Measurements from ENCODE around the gene MTHFD1L.
A peak's percentile ranks its signal among the peaks of the same experiment; 100 is the strongest.

The MTHFD1L gene

DNA sequence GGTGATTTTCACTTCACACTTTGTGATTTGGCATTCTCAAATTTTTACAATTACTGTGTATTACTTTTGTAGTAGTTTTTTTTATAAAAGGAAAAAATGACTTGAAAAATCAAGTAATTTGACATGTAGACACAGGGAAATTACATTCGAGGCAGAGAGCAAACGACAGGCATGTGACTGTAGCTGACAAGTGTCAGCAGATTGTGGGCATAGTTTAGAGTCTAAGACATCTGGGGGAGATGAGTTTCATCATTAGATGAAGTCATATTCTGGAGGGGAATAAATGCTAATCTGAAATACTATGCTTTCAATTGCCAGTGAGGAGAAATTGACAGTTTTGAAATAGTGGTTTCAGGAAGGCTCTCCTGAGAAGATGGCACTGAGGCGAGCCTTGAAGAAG, 126.0 kb downstream of the MTHFD1L start:
- no peak for DNase-seq (ENCODE audit: low read depth)

DNA sequence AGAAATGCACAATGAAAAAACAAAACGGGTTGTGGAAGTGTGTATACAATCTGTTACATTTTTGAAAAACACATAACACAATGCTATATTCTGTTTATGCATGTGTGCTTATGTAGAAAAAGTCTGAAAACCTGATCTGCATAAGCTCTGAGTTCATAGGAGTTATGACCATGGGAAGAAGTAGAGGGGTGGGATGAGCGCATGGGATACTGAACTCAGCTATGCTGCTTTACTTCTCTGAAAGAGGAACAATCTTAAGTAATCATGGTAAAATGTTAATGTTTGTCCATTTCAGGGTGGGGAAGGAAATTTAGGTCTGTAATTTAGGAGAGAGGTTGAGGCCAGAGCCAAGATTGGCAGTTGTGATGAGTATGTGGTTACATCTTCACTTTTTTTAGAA, 126.8 kb downstream of the MTHFD1L start:
- DNase-seq (ENCODE audit: low read depth): no peak

DNA sequence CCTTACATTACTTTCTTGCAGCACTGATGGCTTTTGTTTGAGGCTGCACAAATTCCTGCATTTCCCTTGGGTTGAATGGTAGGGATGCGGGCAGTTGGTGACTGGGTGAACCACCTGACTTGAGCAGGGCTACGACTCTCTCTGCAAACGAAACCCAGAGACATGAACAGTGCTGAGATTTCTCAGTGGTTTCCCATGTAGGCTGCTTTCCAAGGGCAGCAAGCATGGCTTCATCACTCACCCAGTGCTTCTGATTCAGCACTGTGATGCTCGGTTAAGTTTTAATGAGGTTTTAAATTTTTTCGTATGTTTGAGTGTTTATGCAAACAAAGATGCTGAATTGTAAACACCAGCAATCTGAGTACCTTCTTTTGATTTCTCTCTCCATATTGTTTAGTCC, 127.2 kb downstream of the MTHFD1L start:
- peak; percentile 34 for DNase-seq (ENCODE audit: low read depth)

DNA sequence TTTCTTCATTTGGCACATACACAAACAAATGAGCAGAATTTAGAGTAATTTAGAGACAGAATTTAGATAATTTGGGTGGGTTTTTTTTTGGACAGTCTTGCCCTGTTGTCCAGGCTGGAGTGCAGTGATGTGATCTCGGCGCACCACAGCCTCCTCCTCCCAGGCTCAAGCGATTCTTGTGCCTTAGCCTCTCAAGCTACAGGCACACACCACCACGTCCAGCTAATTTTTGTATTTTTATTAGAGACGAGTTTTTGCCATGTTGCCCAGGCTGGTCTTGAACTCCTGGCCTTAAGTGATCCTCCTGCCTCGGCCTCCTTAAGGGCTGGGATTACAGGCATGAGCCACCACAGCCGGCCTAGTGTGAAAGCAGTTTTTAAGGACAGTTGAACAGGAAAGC, 127.8 kb downstream of the MTHFD1L start:
- no peak for DNase-seq (ENCODE audit: low read depth)

DNA sequence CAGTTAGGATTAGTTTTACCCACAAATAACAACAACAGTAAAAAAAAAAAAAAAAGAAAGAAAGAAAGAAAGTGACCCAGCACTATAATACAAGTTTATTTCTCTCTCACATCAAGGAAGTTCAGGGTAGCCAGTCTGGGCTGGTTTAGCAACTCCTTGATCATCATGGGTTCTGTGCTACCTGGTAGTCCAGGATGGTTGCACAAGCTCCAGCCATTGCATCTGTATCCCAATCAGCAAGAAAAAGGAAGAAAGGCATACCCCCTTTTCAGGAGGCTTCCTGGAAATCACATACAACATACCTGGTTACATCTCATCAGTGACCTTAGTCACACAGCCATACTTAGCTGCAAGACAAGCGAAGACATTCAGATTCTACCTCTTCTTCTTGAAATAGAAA, 128.5 kb downstream of the MTHFD1L start:
- no peak for DNase-seq (ENCODE audit: low read depth)

DNA sequence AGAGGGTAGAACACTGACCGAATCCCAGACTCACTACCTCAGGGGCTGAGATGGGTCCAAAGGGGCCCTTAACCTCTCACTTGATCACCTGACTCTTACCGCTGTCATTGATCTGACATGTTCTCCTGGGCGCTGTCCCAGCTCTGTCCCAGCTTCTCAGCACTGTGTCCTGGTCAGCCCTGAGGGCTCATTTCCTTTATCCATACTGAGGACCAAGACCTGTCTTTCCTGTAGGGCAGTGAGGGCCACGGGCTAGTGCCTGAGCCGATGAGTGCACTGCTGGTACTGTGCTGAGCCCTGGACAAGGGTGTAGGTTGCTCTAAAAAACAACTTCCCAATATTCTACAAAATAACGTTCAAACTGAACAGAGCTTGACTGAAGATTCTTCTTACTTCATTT, 131.5 kb downstream of the MTHFD1L start:
- DNase-seq (ENCODE audit: low read depth): no peak

DNA sequence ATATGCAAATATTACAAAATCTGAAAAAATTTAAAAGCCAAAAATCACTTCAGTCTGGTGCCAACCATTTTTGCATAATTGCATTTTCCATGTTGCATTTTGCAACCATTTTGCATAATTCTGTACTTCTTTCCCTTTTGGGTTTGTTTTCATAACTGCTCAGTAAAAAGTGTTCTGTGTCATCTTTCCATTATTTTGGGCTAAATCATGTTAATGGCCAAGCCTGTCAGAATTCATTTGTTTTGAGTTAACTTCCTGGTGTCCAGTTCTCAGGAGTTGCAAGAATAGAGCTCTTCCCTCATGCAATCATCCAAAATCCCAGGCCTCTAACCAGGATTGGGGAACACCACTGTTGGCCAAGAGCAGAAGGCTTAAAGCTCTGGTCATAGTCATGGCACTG, 133.6 kb downstream of the MTHFD1L start:
- peak; percentile 79 for DNase-seq (ENCODE audit: low read depth)

DNA sequence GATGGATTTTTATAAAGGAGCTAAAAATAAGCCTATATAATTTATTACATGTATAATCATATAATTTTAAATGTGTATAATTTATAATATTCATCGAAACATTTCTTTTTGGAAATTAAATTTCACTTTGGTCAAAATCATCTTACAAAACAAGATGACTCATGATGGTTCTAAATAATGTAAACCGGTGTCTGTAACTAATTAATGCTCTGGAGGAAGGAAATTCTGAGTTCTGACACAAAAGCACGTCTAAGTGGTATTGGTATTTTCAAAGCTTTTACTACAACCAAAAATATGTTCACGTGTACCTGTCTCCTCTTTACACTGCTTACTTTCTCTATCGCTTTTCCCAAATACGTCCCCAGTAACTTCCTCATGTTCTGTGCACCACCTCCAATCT, 134.1 kb downstream of the MTHFD1L start:
- DNase-seq (ENCODE audit: low read depth): no peak

DNA sequence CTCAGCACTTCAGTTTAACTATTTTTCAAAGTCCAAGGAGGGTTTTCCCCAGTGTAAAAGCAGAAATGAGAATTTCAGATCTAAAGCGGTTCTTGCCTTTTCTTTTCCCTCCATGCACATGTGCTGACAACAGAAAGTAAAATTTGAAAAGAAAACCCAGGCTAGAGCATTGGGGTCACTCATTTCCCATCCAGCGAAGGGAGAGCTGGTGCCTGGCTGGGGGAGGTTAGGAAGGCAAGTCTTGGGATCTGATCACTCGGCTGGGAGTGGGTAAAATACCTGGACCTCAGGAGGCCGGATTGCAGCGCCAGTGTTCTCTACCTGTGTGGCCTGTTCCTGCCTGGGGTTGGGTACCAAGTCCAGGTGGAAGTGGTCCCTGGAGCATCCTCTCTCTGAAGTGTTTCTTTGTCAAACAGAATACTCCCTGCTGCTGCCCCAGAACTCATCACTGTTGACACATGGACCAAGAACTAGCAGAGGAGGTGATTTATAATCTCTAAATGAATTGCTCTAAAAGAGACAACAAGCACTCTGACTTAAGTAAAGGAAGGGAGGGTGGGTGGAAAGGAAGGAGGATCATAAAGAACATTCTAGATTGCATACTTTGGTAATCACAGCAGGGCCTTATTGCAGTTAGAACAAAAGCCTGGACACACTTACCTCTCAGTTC, 136.0 kb downstream of the MTHFD1L start:
- DNase-seq (ENCODE audit: low read depth): no peak

DNA sequence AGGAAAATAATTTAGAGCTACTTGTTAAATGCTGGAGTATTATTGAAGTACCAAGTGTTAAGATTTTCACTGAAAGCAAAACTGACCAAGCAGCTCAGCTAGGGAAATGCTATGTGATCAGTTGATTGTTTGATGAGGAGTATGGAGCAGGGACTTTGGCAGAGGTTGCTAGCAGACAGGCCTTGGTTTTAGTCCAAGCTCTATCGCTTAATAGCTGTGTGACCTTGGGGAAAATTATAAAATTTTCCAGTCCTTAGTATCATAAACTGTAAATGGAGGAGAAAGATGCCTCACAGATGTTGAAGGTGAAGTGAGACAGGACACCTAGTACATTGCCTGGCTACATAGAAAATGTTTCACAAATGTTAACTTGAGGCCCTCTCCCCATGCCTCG, 136.6 kb downstream of the MTHFD1L start:
- DNase-seq (ENCODE audit: low read depth): no peak

DNA sequence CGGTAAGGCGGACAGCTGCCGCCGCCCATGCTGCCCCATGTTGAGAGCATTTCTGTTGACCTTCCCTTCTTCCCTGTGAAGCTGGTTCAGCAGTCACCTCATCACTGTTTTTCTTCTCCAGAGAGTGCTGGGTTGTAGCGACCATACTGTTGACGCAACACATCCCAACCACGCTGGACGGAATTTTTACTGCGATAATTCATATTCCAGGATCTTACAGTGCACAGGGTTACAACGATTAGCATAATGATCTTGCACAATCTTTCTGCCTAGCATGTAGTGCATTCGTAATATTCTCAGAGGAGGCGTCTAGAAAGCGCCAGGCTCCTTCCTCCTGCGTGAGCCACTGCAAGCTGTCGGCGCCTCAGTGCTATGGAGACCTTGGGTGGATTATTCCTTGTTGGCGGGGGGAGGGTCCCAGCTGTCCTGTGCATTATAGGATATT, 137.0 kb downstream of the MTHFD1L start:
- DNase-seq (ENCODE audit: low read depth): no peak

DNA sequence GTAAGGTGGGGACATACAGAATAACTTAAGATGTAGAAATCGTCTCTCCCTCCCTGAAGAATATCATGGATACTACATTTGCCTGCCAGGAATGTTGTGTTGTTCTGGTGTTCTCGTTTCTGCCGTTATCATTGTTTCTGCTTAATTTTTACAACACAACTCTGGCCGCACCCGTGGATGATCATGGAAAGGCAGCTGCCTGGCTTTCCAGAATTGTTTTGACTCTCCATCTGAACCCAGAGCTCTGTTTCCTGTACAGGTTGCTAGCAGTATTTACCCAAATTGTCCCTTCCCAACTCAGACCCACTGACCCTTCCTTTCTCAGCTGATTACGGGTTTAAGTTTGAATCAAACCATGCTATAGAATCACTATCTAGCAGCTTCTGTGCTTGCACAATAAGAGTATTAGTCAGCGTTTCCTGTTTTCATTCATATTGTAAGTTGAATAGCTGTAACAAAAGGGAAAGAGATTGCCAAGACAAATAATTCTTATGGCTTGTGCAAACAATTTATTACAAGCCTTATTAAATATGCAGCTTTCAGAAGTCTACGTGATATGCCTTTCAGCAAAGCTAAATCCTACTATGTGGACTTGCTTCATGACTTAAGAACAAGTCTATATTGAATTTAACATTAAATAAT, 139.0 kb downstream of the MTHFD1L start:
- peak; percentile 83 for DNase-seq (ENCODE audit: low read depth)

DNA sequence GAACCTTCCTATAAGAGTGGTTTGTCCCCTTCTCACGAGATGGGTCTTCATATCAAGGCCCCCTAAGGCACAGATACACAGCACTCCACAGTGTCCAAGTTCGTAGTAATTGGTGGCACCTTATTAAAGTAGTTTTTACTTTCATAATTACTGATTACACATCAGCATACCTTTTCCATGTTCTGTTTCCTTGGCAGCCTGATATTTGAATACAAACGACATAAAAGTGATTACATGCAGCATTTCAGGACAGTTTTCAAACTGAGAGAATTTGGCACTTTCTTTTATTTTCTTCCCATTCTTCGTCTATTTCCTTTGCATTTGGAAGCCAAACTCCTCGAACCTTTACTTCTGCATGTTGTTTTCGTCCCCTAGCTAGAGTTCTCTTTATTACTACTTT, 139.7 kb downstream of the MTHFD1L start:
- no peak for DNase-seq (ENCODE audit: low read depth)

DNA sequence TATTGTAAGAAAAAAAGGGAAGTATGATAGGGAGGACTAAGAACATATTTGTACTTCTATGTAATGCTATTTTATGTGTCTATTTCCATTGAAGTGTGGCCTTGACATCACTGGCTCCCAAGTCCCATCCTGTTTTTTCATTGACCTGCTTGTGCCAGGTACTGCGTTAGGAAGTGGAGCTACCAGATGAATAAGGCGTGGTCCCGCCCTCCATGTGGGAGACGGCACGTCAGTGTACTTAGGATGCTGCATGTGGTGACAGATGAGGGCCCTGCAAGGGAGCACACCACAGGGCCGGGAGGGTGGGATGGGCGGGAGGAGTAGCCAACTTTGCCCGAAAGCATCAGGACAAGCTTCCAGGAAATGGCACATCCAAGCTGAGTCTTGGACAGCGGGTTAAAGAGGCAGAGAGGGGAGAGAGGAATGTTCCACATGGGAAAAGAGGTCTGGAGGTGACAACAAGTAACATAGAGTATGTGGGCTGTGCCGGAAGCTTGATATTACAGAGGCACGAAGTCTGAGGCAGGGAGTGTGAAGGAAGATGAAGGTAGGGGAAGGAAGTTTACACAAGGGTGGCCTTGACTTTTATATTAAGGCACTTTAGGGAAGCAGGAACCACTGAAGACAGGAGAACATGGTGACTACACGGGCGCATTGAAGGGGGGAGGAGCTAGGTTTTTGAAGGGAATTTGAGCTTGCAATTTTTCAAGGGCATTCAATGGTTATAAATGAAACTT, 140.6 kb downstream of the MTHFD1L start:
- no peak for DNase-seq (ENCODE audit: low read depth)

DNA sequence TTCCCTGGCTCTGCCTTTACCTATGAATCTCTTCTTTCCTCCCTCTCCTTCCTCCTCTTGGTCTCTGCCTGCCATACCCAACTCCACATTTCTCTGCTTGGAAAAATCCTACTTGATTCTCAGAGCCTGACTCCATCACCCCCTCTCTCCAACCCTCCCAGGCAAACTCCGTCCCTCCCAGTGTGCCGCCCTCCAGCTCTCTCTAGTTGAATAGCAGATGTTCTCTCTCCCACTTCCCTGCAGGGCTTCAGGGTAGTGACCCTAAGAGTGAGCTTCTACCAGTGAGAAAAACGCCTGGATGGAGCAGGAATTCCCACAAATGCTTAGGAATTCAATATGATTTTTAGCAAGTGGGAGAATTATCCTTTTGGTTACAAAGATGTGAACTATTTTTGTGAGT, 141.6 kb downstream of the MTHFD1L start:
- DNase-seq (ENCODE audit: low read depth): no peak

DNA sequence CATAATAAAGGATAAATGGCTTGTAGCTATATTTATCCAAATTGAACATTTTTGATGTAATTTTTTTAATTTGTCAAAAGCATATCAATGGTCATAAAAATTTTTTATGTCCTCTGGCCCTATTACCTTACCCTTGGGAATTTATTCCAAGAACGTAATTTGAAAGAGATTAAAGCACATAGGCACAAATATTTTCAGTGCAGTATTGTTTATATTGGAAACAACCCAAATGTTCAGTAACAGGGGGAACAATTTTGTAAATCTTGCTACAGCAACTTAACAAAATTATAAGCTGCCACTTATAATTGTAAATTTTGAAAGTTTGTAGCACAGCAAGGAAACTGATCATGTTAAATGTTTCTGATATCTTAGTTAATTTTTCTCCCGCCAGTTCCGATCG, 142.4 kb downstream of the MTHFD1L start:
- DNase-seq (ENCODE audit: low read depth): no peak

DNA sequence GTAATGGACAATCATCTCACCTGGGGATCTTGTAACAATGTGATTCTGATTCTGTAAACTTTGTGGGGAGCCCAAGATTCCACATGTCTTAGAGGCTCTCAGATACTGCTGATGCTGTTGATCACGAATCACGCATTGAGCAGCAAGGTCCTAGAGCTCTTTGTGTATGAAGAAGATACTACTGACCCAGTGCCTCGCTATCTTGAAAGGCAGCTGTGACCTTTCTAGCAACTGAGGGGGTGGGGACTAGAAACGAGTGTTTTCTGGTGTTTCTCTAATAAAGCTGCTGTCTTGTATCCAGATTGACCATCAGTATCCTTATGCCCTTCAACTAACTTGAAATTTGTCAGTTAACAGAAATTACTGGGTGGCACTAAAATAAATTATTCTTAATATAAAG, 142.9 kb downstream of the MTHFD1L start:
- no peak for DNase-seq (ENCODE audit: low read depth)

DNA sequence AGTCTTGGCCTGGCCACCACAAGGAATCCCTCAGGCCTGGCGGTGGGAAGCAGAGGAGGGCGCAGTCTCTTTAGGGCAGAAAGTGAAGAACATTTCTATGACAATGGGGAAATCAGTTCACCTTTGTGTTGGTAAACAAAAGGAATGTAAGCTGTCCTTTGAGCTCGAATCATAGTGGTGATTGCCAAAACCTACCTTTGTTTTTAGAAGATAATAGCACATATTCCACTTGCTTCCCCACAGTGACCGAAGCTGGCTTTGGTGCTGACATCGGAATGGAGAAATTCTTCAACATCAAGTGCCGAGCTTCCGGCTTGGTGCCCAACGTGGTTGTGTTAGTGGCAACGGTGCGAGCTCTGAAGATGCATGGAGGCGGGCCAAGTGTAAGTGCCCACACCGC, 144.1 kb downstream of the MTHFD1L start:
- DNase-seq (ENCODE audit: low read depth): no peak

DNA sequence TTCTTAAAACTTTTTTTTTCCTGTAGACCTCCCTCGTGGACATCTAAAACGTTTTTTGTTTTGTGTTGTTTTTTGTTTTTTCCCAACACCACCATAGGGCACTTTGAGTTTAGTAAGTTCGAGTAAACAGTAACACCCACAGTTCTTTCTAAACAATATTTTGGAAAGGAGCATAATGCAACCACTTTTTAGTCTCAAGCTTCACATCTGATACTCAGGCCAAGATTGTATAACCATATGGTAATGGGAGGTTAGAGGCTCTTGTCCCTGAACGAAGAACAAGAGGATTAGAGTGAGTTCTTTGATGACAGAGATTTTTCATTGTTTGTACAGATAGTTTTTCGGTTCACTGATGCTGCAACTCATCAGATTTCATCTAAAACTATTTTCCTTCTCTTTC, 144.6 kb downstream of the MTHFD1L start:
- DNase-seq (ENCODE audit: low read depth): no peak

DNA sequence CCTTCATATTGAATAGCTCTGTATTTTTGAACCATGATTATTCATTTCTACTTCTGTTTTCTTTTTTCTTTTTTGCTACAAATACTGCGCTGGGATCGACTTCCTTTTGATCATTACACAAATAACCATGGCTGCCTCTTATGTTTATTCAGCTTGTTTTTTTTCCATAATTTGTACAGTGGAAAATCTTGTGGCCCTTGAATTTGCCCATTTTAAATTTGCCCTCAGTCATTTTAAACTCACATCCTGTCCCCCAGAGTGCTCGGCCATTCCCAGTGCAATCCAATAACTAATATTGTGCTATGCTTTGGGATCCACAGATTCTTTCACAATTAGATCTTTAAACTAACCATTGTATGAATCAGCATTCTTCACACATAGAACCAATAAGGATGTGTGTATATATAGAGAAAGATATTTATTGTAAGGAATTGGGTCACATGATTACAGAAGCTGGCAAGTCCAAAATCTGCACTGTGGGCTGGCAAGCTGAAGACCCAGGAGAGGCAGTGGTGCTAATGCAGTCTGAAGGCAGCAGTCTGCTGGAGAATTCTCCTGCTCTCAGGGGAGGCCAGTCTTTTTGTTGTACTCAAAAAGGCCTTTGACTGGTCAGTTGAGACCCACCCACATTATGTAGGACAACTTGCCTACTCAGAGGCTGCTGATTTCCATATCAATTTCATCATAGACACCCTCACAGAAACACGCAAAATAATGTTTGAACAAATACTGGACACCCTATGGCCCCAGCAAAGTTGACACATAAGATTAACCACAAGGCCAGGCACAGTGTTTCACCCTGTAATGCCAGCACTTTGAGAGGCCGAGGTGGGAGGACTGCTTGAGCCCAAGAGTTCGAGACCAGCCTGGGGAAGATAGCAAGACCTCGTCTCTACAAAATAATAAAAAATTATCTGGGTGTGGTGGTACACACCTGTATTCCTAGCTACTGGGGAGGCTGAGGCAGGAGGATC, 147.1 kb downstream of the MTHFD1L start:
- DNase-seq (ENCODE audit: low read depth): no peak

DNA sequence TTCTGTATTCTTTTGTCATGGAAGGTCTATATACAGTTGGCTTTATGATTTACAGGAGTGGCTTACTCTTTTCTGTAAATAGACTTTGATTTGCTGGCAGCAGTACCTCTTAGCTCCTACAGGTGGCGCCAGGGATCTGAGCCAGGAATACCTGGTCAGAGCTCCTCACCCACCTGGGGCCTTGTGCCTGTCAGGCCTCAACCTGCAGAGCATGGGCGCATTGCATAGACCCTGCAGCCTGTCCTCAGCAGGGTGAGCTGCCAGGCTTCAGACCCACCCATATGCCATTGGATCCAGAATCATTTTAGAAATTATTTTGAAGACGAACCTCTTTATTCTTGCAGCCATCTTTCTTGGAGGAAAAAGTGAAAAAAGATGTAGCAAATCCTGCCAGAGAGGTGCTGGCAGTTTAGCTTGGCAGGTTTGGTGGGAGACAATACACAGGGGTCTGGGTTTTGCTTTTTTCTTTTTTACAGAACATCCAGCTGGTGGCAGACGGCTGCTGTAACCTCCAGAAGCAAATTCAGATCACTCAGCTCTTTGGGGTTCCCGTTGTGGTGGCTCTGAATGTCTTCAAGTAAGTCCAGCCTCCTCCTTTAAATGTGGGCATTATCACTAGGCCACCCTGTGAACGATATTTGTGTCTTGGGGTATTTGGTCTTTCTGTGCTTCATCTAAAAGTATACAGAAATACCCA, 149.1 kb downstream of the MTHFD1L start:
- no peak for DNase-seq (ENCODE audit: low read depth)

Data from GM04503 (cell line).